Neutrophil (primary cell): ENCODE data around the gene SHROOM4.

Source experiments
- H3K27ac ChIP-seq: fragments of 200-600 bp; sonication (generic); 2 replicates; pipeline ENCODE4 v1.5.1; 2016; ENCODE audit warnings: mild to moderate bottlenecking, moderate library complexity
- H3K27me3 ChIP-seq: fragments of 200-600 bp; sonication (generic); 2 replicates; pipeline ENCODE4 v1.6.0; 2016; ENCODE audit warnings: mild to moderate bottlenecking
- H3K36me3 ChIP-seq: fragments of 200-600 bp; sonication (generic); 2 replicates; pipeline ENCODE4 v1.5.1; 2017
- H3K4me1 ChIP-seq, 2 experiments: fragments of 200-600 bp in 1 of 2; sonication (generic) in 1 of 2; 1 replicate in 1 of 2; 2 replicates in 1 of 2; pipeline versions ENCODE4 v1.5.1 to v1.6.1; 2013 to 2016; ENCODE audit warnings: low read depth in 1 of 2, low read length in 1 of 2, mild to moderate bottlenecking in 1 of 2, moderate library complexity in 1 of 2; ENCODE audit not compliant: control insufficient read depth in 1 of 2, insufficient read depth in 1 of 2
- H3K4me3 ChIP-seq, 2 experiments: fragments of 200-600 bp in 1 of 2; sonication (generic) in 1 of 2; 1 replicate in 1 of 2; 2 replicates in 1 of 2; pipeline ENCODE4 v1.5.1; 2013 to 2016; ENCODE audit warnings: low read depth in 1 of 2, low read length in 1 of 2, mild to moderate bottlenecking in 1 of 2, moderate library complexity in 1 of 2
- H3K9me3 ChIP-seq: fragments of 200-600 bp; sonication (generic); 2 replicates; pipeline ENCODE4 v1.5.1; 2016
- TF ChIP-seq, protein P1 (sequence below): fragments of 200-600 bp; sonication (generic); IDR thresholded peaks from 2 replicates; pipeline ENCODE4 v1.5.1; 2016; ENCODE audit warnings: antibody characterized with exemption

Gene SHROOM4

DNA sequence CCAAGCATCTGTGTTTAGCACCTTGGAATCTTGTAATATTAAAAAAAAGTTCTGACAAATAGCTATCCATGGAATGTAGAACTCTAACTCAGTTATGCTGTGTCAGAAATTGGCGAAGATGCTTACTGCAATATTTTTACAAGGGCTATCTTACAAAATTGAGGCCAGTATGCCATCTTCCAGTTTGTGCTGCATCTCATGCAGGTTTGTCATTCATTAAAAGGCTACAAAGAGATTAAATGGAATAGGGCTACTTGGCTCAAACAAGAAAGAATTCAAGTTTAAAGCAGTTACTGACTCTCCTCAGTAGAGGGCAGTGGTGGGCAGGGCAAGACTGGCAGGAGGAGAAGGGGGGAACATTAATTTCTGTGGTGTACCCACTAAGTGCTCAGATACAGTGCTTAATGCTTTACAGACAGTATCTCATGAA lies 66.5 kb downstream of the SHROOM4 start:
- Histone ChIP-seq H3K36me3 (no peaks in the 10 kb centered on the region), H3K27me3 (no peaks in the 10 kb centered on the region), H3K27ac (no peak overlapping the region), H3K9me3 (no peaks in the 10 kb centered on the region), H3K4me1 (peaks cover 0 to 4% of the 10 kb centered on the region in 2 experiments), H3K4me3 (no peak overlapping the region)
- TF ChIP-seq, protein P1, sequence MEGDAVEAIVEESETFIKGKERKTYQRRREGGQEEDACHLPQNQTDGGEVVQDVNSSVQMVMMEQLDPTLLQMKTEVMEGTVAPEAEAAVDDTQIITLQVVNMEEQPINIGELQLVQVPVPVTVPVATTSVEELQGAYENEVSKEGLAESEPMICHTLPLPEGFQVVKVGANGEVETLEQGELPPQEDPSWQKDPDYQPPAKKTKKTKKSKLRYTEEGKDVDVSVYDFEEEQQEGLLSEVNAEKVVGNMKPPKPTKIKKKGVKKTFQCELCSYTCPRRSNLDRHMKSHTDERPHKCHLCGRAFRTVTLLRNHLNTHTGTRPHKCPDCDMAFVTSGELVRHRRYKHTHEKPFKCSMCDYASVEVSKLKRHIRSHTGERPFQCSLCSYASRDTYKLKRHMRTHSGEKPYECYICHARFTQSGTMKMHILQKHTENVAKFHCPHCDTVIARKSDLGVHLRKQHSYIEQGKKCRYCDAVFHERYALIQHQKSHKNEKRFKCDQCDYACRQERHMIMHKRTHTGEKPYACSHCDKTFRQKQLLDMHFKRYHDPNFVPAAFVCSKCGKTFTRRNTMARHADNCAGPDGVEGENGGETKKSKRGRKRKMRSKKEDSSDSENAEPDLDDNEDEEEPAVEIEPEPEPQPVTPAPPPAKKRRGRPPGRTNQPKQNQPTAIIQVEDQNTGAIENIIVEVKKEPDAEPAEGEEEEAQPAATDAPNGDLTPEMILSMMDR: no peak

DNA sequence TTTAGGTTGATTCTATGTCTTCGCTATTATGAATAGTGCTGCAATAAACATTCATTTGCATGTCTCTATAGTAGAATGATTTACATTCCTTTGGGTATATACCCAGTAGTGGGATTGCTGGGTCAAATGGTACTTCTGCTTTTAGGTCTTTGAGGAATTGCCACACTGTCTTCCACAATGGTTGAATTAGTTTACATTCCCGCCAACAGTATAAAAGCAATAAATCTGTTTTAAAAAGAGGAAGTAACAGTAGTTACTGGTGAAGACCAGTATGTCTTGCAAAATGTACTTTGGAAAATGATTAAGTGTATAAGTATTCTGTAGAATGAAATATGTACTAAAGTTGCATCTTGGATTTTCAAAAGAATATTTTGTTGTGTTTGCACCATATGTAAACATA lies 77.3 kb downstream of the SHROOM4 start:
- H3K9me3 ChIP-seq: no peaks in the 10 kb centered on the region
- no peak overlapping the region for H3K27ac ChIP-seq
- H3K27me3 ChIP-seq: no peaks in the 10 kb centered on the region
- TF ChIP-seq, protein P1: no peak
- H3K4me3 ChIP-seq: no peak overlapping the region
- H3K36me3 ChIP-seq: no peaks in the 10 kb centered on the region
- H3K4me1 ChIP-seq: no peaks in the 10 kb centered on the region

DNA sequence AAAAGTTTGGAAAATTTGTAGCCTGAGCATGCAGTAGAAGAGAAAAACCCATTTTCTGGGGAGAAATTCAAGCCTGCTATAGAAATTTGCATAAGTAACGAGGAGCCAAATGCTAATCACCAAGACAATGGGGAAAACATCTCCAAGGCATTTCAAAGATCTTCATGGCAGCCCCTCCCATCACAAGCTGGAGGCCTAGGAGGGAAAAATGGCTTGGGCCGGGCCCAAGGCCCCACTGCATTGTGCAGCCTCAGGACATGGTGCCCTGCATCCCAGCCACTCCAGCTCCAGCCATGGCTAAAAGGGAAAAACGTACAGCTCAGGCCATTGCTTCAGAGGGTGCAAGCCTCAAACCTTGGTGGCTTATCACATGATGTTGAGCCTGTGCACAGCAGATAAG lies 87.7 kb downstream of the SHROOM4 start:
- TF ChIP-seq, protein P1: no peak
- Histone ChIP-seq H3K4me1 (no peaks in the 10 kb centered on the region), H3K27ac (no peak overlapping the region), H3K9me3 (no peaks in the 10 kb centered on the region), H3K4me3 (no peak overlapping the region), H3K36me3 (no peaks in the 10 kb centered on the region), H3K27me3 (no peaks in the 10 kb centered on the region)

DNA sequence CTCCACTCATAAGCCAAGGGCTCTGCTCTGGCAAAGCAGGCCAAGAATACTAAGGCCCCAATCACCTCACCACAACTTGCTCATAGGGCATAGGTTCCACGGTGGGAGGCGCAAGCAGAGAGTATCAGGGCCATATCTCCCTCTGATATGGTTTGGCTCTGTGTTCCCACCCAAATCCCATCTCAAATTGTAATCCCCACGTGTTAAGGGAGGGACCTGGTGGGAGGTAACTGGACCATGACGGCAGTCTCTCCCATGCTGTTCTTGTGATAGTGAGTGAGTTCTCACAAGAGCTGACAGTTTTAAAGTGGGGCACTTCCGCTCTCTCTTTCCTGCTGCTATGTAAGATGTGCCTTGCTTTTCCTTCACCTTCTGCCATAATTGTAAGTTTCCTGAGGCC lies 88.7 kb downstream of the SHROOM4 start:
- H3K4me1 ChIP-seq: no peaks in the 10 kb centered on the region
- H3K9me3 ChIP-seq: no peaks in the 10 kb centered on the region
- H3K27ac ChIP-seq: no peak overlapping the region
- H3K4me3 ChIP-seq: no peak overlapping the region
- no peaks in the 10 kb centered on the region for H3K27me3 ChIP-seq
- no peaks in the 10 kb centered on the region for H3K36me3 ChIP-seq
- TF ChIP-seq, protein P1: no peak

DNA sequence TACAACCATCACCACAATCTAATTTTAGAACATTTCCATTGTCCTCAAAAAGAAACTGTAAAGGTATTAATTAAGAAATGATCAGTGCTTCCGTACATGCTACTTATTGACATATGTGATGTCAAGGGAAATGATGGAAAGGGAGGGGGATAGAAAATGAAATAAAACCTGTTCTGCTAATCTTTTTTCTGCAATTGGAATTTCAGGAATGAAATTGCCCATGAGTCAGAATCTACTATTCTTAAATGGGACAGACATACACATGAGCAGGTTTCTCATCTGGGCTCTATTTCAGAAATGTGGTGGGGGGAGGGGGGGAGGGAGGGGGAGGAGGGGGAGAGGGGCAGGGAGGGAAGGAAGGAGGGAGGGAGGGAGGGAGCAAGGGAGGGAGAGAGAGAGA lies 91.0 kb downstream of the SHROOM4 start:
- Histone ChIP-seq H3K36me3 (no peaks in the 10 kb centered on the region), H3K27me3 (no peaks in the 10 kb centered on the region), H3K27ac (no peak overlapping the region), H3K9me3 (no peaks in the 10 kb centered on the region), H3K4me3 (no peak overlapping the region), H3K4me1 (no peaks in the 10 kb centered on the region)
- TF ChIP-seq, protein P1: no peak
